SHP77 (cell line): ENCODE data around the gene POU2F1.

Source experiments
- DNase-seq, 2 experiments: peaks; one replicate each; lab custom pipeline; 2025; lab: John Stamatoyannopoulos, UW

POU2F1 gene

GRCh38 chr1:167442854-167443565, 222.3 kb downstream of the POU2F1 start:
- DNase-seq: no peak

- no peak for DNase-seq
Observed at GRCh38 chr1:167443757-167444156, 223.1 kb downstream of the POU2F1 start.

GRCh38 chr1:167446966-167447365, 226.3 kb downstream of the POU2F1 start:
- DNase-seq: no peak

DNA sequence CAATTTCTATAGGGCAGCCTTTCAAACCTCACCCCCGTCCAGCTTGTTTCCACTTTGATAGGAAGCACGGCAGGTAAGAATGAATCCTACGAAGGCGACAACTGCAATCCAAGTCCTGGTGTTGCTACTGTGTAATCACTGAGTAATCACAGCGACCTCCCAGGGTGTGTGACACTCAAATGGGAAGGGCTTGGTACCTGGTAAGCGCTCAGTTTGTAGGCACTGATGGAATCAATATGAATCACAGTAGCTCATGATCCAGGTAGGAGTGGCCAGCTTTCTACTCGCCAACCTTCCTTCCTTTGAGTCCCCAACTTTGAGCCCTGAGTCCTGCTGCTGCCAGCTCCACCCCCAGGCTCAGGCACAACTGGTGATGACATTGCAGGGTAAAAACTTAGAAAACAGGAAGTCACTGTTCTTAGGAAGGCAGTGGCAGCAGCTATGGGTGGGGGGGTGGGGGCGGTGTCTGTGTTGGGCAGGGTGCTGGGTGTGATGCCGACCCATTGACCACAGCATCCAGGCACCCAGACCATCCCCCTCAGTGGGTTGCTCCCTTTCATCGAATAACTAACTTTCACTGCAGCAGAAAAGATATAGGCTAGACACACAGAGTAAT, 226.9 kb downstream of the POU2F1 start:
- no peak for DNase-seq

DNA sequence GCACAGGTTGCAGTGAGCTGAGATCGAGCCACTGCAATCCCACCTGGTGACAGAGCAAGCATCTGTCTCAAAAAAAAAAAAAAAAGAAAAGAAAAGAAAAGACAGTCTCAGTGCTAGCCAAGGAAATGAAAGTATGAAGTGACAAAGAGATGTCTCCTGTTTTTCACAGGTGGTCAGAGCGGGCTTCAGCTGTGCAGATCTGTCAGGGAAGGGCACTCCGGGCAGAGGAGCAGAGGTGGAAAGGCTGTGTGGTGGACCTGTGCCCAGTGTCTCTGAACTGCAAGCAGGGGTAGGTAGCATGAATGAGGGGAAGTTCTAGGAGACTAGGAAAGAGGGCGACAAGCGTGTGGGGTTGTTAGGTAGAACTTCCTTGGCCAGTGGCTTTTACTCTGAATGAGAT, 230.2 kb downstream of the POU2F1 start:
- no peak for DNase-seq

- DNase-seq: no peak
Observed at GRCh38 chr1:167452483-167452882, 231.8 kb downstream of the POU2F1 start.

DNA sequence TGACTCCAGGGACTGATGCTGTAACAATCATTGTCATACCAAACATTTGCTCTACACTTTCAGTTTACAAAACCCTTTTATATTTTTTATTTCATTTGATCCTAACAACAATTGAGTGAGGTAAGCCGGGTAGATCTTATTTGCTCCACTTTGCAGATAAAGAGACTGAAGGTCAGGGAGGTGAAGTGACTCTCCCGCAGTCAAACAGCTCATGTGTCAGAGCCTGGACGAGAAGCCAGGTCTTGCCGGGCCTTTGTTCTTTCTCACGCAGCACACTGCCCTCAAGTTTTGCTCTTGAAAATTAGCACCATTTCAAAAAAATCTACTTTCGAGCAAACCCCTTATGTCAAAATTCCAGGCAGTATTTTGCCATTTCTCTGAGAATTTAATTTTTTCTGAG, 232.4 kb downstream of the POU2F1 start:
- DNase-seq: peak; percentile 10 to 15

GRCh38 chr1:167454304-167454893, 233.7 kb downstream of the POU2F1 start:
- DNase-seq: peak; percentile 17 to 45

DNA sequence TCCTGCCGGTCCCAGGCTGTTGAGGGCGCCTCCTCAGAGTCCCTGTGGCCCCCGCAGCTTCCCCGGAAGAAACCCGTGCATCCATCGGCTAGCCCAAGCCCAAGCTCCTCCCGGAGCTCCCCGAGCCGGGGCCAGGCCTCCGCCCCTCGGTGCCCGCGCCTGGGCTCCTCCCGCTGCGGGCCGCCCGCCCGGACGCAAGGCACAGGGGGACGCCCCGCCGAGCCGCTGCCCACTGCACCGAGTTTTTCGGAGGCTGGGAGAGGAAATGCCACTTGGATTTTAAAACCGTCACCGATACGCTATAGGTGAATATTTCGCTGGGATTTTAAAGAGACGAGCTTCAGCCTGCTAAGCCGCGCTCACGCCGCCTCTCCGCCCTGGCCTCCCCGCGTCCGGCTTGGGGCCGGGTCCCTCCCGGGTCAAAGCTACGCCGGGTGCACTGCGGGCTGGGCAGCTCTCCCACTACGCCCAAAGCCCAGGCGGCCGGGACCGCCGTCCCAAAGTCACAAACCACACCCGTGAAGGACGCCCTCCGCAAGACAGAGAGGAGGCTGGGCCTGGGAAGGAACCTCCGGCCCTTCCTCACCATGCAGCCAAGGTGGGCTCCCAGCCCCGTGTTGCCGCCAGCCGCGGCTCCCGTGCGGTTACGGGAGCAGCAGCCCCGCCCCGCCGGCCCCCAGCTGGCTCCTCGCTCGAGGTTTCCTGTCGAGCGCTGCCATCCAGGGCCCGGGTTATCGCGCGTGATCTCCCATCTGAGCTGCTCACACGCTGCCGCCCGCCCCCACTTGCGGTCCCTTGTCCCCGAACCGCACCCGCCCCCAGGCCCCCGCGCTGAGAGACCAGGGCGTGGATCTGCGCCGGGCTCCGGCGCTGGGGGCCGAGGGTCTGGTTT, 234.5 kb downstream of the POU2F1 start:
- DNase-seq: peak; percentile 47 to 72

- peak in 1 of 2 experiments; percentile 43 for DNase-seq
Observed at GRCh38 chr1:167455786-167456446, 235.2 kb downstream of the POU2F1 start.

DNA sequence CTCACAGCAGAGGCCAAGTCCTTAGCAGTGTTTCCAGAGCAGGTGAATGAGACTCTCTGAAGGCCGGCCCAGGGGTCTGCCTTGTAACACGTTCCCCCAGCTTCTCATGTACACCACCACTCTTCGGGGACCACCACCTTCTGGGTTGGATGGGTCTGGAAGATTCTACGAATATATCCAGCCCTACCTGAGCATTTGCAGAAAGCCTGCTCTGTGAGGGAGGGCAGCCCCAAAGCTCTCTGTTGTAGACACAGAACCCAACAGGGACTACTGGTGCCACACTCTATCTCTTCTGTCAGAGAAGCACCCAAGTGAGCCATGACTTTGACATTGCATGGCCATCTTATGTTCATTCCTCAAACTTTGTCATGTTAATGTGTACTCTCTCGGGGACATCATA, 235.8 kb downstream of the POU2F1 start:
- no peak for DNase-seq

DNA sequence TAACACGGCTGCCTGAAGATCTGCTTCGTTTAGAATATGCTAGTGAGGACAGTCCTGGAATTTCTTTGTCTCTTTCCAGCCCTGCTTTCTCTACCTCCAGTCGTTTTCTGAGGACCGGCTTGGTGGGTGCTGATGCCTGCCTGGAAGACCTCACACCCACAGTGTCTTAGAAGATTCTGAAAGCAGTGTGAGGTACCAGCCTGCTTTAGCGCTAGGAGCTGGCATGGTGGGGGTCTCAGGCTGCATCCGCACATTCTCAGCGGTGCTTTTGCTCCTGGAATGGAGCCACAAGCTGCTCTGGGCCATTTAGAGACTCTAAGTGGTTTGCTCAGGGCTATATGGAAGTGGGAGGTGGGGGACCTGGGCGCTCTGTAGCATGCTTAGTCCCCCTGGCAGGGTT, 236.2 kb downstream of the POU2F1 start:
- DNase-seq: no peak

- no peak for DNase-seq
Observed at GRCh38 chr1:167457936-167458584, 237.4 kb downstream of the POU2F1 start.

DNA sequence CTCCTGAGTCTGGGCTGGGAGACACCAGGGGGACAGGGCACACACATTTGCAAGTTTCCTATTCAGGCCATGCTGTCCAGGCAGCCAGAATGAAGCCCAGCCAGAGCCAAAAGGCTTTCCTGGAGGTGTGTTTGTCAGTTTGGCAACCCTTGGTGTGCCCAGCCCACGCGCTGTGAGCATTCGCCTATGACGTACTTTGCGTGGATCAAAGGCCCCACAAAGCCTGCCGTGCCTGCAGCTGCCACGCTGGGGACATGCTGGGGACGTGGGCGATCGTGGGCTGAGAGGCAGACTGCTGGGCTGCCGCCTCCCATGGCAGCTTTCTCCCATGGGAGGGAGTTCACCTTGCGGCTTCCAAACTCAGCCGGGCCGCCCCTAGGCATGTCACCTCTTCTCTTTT, 240.2 kb downstream of the POU2F1 start:
- no peak for DNase-seq

GRCh38 chr1:167462341-167462740, 241.7 kb downstream of the POU2F1 start:
- no peak for DNase-seq

- DNase-seq: no peak
Observed at GRCh38 chr1:167463080-167463479, 242.4 kb downstream of the POU2F1 start.

GRCh38 chr1:167463875-167464575, 243.3 kb downstream of the POU2F1 start:
- no peak for DNase-seq

DNA sequence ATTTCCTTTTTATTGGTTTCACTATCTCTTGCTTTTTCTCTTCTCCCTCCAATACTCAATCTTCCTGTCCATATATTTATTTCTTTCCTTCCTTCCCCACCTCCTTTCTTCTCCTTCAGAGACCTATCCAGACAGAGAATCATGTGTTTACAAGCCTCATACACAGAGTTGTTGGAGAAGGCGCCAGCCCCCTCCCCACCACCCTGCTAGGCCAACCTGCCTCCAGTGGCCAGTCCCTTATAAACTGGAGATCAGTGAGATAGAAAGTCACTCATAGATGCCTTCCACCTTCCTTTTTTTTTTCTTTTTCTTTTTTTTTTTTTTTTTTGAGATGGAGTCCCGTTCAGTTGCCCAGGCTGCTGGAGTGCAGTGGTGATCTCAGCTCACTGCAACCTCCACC, 244.3 kb downstream of the POU2F1 start:
- DNase-seq: no peak

DNA sequence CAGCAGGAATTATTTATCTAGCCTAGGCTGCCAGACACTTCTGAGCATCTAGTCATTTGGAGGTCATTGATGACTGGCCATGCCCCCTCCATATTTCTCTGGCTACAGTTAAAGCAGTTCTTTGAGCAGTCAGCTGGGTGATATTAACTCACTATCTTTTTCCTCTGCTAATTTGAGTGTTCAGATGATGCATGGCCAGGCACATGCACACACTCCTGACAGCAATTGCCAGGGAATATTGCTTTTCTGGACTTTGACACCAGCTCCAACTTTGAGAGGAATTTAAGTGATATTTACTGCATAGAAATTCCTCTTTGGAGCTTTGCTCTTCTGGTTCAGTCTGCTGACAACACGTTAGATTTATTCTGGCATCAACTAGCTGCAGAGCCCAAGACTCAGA, 245.1 kb downstream of the POU2F1 start:
- DNase-seq: no peak

DNA sequence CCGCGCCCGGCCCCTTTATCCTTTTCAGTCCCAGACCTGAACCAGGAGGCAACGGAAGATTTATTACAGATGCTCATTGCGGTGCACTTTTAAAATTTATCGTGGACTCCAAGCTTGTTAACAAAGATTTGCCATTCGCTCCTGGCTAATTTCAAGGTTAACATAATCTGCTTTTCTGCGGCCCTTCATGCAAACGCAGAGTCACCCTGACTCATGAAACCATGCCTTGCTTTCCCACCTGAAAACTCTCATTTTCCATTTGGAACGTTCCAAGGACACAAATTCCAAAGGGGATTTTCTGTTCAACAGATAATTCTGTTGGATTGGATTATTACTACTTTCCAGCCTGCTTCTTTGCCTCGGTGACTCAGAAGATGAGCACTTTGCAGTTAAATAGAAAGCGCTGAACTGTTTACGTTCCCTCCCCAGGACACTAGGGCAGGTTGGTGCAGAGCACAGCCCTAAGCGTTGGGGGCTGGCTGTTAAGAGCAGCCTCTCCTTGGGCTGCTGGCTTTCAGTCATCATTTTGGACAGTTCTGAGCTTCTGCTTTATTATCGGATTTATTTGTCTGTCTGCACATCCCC, 246.5 kb downstream of the POU2F1 start:
- DNase-seq: no peak
